CD4-positive, alpha-beta memory T cell (primary cell): ENCODE measurements around the gene RAB26. TPM values are rescaled to one million over a fixed set of nuclear protein-coding genes. Genes with fewer than 3 reads are reported as not detected.

Experiments
- CTCF ChIA-PET: fragments of 350-600 bp; sonication (Branson Sonifier 250); formaldehyde crosslinking; loops from one replicate; lab custom pipeline; 2021; ENCODE audit warnings: inconsistent platforms; ENCODE audit not compliant: partially characterized antibody; lab: Charles Lee
- POLR2A ChIA-PET: fragments of 350-600 bp; sonication (Branson Sonifier 250); formaldehyde crosslinking; loops from one replicate; lab custom pipeline; 2021; ENCODE audit not compliant: partially characterized antibody; lab: Charles Lee
- DNase-seq, 5 donors: peaks; one replicate each; pipeline versions ENCODE4 v3.0.0 to v3.0.0-alpha.2; 2020 to 2022; ENCODE audit warnings: mixed read lengths in 1 of 5
- H3K27ac ChIP-seq: one replicate; pipeline ENCODE4 v1.7.0; 2013; ENCODE audit warnings: low read depth, low read length
- H3K27me3 ChIP-seq: 2 replicates; pipeline ENCODE4 v1.7.0; 2013; ENCODE audit warnings: mild to moderate bottlenecking, low read length, moderate library complexity; ENCODE audit not compliant: insufficient read depth
- H3K36me3 ChIP-seq: 2 replicates; pipeline ENCODE4 v1.7.0; 2013; ENCODE audit warnings: mild to moderate bottlenecking, low read length, moderate library complexity; ENCODE audit not compliant: insufficient read depth
- H3K4me1 ChIP-seq: 2 replicates; pipeline ENCODE4 v1.7.0; 2013; ENCODE audit warnings: mild to moderate bottlenecking, low read length, moderate library complexity; ENCODE audit not compliant: insufficient read depth
- H3K4me3 ChIP-seq, 2 donors: one replicate each; pipeline ENCODE4 v1.7.0; 2013; ENCODE audit warnings: low read length in 2 of 2, mild to moderate bottlenecking in 1 of 2
- H3K9me3 ChIP-seq, 2 donors: one replicate each; pipeline ENCODE4 v1.7.0; 2013; ENCODE audit warnings: low read length in 2 of 2, control low read depth in 1 of 2; ENCODE audit not compliant: control insufficient read depth in 1 of 2
- H3K27ac Mint-ChIP-seq, 7 donors: one replicate each; pipeline ENCODE4 v1.8.0; 2020 to 2021; ENCODE audit warnings: mixed read lengths in 7 of 7, mild to moderate bottlenecking in 6 of 7, inconsistent platforms in 3 of 7, moderate library complexity in 3 of 7
- H3K27me3 Mint-ChIP-seq, 2 donors: one replicate each; pipeline ENCODE4 v1.8.0; 2020 to 2021; ENCODE audit warnings: mixed read lengths in 2 of 2
- H3K36me3 Mint-ChIP-seq, 2 donors: one replicate each; pipeline ENCODE4 v1.8.0; 2020 to 2021; ENCODE audit warnings: mixed read lengths in 2 of 2, inconsistent platforms in 1 of 2, mild to moderate bottlenecking in 1 of 2
- H3K4me1 Mint-ChIP-seq, 4 donors: one replicate each; pipeline ENCODE4 v1.8.0; 2020 to 2021; ENCODE audit warnings: mixed read lengths in 4 of 4, mild to moderate bottlenecking in 1 of 4
- H3K4me3 Mint-ChIP-seq, 8 donors: one replicate each; pipeline ENCODE4 v1.8.0; 2020 to 2021; ENCODE audit warnings: mixed read lengths in 8 of 8, mild to moderate bottlenecking in 7 of 8, moderate library complexity in 6 of 8, inconsistent platforms in 3 of 8
- H3K9me3 Mint-ChIP-seq, 8 donors: one replicate each; pipeline ENCODE4 v1.8.0; 2020 to 2021; ENCODE audit warnings: mixed read lengths in 8 of 8, mild to moderate bottlenecking in 5 of 8, inconsistent platforms in 3 of 8, moderate library complexity in 1 of 8
- intact Hi-C: fragments of 100-400 bp; cut with micrococcal nuclease; formaldehyde crosslinking; loops from one replicate; pipeline ENCODE4 v1.15.1; 2023
- polyA plus RNA-seq, 2 donors: library from polyadenylated mRNA; unstranded; fragments of 300-500 nt; fragmentation: Illumina TruSeq; gene quantifications; one replicate each; pipeline ENCODE4 v1.2.3, GENCODE V29; 2021
- total RNA-seq, 2 experiments: library from RNA; stranded (reverse); gene quantifications; one replicate each; pipeline ENCODE4 v1.2.3, GENCODE V29; 2021

RAB26 gene
- total and polyA plus RNA-seq, 4 experiments from 2014 or later, result 0.44 to 0.77 (median 0.52) TPM; not detected in 1

DNA sequence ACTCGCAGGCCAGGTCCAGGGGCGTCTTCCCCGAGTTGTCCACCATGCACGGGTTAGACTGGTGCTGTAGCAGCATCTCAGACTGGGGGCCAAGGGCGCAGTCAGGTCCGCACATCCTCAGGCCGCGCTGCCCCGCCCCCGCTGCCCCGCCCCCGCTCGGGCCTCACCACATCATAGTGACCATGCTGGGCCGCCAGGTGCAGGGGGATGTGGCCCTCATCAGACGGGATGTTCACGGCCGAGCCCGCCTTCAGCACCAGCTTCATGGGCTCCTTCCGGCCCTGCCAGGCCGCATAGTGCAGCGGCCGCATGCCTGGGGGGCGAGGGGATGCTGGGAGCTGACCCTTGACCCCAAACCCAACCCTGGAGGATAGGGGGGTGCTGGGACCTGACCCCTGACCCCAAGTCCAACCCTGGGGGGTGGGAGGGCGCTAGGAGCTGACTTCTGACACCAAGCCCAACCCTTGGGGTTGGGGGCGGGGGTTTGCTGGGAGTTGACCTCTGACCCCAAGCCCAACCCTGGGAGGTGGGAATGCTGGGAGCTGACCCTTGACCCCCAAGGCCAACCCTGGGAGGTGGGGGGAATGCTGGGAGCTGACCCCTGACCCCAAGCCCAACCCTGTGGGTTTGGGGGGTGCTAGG lies 40.9 kb downstream of the RAB26 start:
- H3K4me3 ChIP-seq, result no peak overlapping the region
- Mint-ChIP-seq H3K4me3 (no peak overlapping the region), H3K4me1 (no peaks in the 10 kb centered on the region), H3K9me3 (no peaks in the 10 kb centered on the region), H3K36me3 (no peaks in the 10 kb centered on the region), H3K27me3 (peaks cover 0 to 3% of the 10 kb centered on the region in 2 donors), H3K27ac (no peak overlapping the region)
- H3K9me3 ChIP-seq, result no peaks in the 10 kb centered on the region
- CTCF ChIA-PET, result no interaction called here
- no peaks in the 10 kb centered on the region for H3K4me1 ChIP-seq
- POLR2A ChIA-PET, result interaction anchor here (1.0 kb wide), 1 partner anchor 34 kb away, joined by 4 read pairs; the partner anchor contains the start of gene TRAF7
- H3K27me3 ChIP-seq, result no peaks in the 10 kb centered on the region
- H3K36me3 ChIP-seq, result no peaks in the 10 kb centered on the region
- no peak for DNase-seq
- H3K27ac ChIP-seq, result no peak overlapping the region
- intact Hi-C loops, result no loop called here

DNA sequence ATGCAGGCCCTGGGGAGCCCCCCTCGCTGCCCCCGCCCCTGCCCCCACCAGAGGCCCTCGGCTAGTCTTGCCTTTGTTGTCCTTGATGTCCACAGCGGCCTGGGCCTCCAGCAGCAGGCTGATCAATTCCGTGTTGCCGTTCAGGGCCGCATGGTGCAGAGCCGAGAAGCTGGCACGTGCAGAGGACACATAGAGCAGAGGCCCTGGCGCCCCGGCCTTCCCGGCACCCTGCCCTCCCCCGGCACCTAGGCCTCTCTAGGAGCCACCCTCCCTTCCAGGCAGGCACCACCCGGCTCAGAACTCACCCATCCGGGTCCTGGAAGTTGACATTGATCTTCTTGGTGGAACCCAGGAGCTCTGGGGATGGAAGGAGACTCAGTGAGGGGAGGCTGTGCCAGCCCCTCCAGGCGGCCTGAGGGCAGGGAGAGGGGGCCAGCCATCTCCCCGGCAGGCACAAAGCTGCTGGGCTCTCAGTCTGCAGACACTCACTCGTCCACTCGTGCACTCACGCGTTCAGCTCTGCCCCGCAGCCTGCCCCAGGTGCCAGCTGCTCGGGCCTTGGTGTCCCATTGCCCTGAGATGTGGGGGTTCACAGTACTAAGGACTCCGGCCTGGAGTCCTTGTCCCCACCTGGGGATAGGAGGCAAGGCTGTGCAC lies 41.7 kb downstream of the RAB26 start:
- H3K4me1 ChIP-seq, result peaks cover 3% of the 10 kb centered on the region
- no peak overlapping the region for H3K27ac Mint-ChIP-seq
- H3K36me3 Mint-ChIP-seq, result no peaks in the 10 kb centered on the region
- peaks cover 2 to 6% (median 4%) of the 10 kb centered on the region in 4 donors for H3K4me1 Mint-ChIP-seq
- H3K27ac ChIP-seq, result no peak overlapping the region
- CTCF ChIA-PET, result no interaction called here
- H3K9me3 ChIP-seq, result no peaks in the 10 kb centered on the region
- peaks cover 3 to 8% of the 10 kb centered on the region in 2 donors for H3K27me3 Mint-ChIP-seq
- no peak overlapping the region for H3K4me3 Mint-ChIP-seq
- no peaks in the 10 kb centered on the region for H3K36me3 ChIP-seq
- no peak overlapping the region for H3K4me3 ChIP-seq
- intact Hi-C loops, result no loop called here
- POLR2A ChIA-PET, result interaction anchor here (1.0 kb wide), 1 partner anchor 35 kb away, joined by 3 read pairs; no protein-coding TSS in a partner anchor
- DNase-seq, result no peak
- no peaks in the 10 kb centered on the region for H3K9me3 Mint-ChIP-seq
- H3K27me3 ChIP-seq, result peaks cover 7% of the 10 kb centered on the region

GRCh38 chr16:2190659-2191445 lies 42.4 kb downstream of the RAB26 start:
- no peak overlapping the region for H3K27ac Mint-ChIP-seq
- Histone ChIP-seq H3K27me3 (peaks cover 10% of the 10 kb centered on the region), H3K4me1 (peaks cover 10% of the 10 kb centered on the region), H3K36me3 (no peaks in the 10 kb centered on the region), H3K27ac (no peak overlapping the region), H3K4me3 (no peak overlapping the region), H3K9me3 (no peaks in the 10 kb centered on the region)
- H3K4me3 Mint-ChIP-seq, result no peak overlapping the region
- no peaks in the 10 kb centered on the region for H3K36me3 Mint-ChIP-seq
- ChIA-PET CTCF (no interaction called here), POLR2A (interaction anchor here (1.0 kb wide), 1 partner anchor 36 kb away, joined by 3 read pairs; no protein-coding TSS in a partner anchor)
- H3K9me3 Mint-ChIP-seq, result no peaks in the 10 kb centered on the region
- intact Hi-C loops, result no loop called here
- peaks cover 2 to 7% (median 4%) of the 10 kb centered on the region in 4 donors for H3K4me1 Mint-ChIP-seq
- DNase-seq, result no peak
- H3K27me3 Mint-ChIP-seq, result peaks cover 3 to 8% of the 10 kb centered on the region in 2 donors

DNA sequence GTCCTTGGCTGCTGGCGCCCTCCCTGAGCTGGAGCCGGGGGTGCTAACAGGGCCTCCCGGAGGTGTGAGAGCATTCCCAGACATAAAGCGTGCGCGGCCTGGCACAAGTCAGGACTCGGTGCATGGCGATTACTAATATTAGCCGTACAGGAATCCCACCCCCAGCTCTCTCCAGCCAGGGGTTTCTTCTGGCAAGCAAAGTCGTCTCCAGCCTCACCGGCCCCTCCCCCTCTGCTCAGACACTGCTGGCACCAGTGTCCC lies 43.0 kb downstream of the RAB26 start:
- Histone ChIP-seq H3K9me3 (no peaks in the 10 kb centered on the region), H3K27ac (no peak overlapping the region), H3K4me3 (no peak overlapping the region), H3K27me3 (peaks cover 10% of the 10 kb centered on the region), H3K4me1 (peaks cover 11% of the 10 kb centered on the region), H3K36me3 (no peaks in the 10 kb centered on the region)
- ChIA-PET POLR2A (interaction anchor here (1.0 kb wide), 1 partner anchor 36 kb away, joined by 3 read pairs; no protein-coding TSS in a partner anchor), CTCF (no interaction called here)
- peaks cover 3 to 8% of the 10 kb centered on the region in 2 donors for H3K27me3 Mint-ChIP-seq
- intact Hi-C loops, result no loop called here
- H3K4me3 Mint-ChIP-seq, result no peak overlapping the region
- H3K4me1 Mint-ChIP-seq, result peaks cover 2 to 7% (median 4%) of the 10 kb centered on the region in 4 donors
- no peaks in the 10 kb centered on the region for H3K9me3 Mint-ChIP-seq
- no peak for DNase-seq
- H3K36me3 Mint-ChIP-seq, result no peaks in the 10 kb centered on the region
- H3K27ac Mint-ChIP-seq, result no peak overlapping the region

GRCh38 chr16:2194166-2194834 lies 45.9 kb downstream of the RAB26 start:
- H3K4me1 Mint-ChIP-seq, result peaks cover 2 to 13% (median 7%) of the 10 kb centered on the region in 4 donors
- H3K27ac Mint-ChIP-seq, result peak overlapping the region in 1 of 7 donors; percentile 55
- no peaks in the 10 kb centered on the region for H3K9me3 Mint-ChIP-seq
- H3K27me3 Mint-ChIP-seq, result peaks cover 15 to 19% of the 10 kb centered on the region in 2 donors
- Histone ChIP-seq H3K27ac (no peak overlapping the region), H3K4me3 (no peak overlapping the region), H3K36me3 (no peaks in the 10 kb centered on the region), H3K4me1 (peaks cover 11% of the 10 kb centered on the region), H3K27me3 (peaks cover 30% of the 10 kb centered on the region), H3K9me3 (no peaks in the 10 kb centered on the region)
- no peaks in the 10 kb centered on the region for H3K36me3 Mint-ChIP-seq
- no peak for DNase-seq
- intact Hi-C loops, result loop anchor here (2.0 kb wide), 1 partner anchor 75 kb away; the partner anchor contains the start of gene RNPS1
- ChIA-PET POLR2A (interaction anchor here (1.0 to 3.6 kb wide), 7 partner anchors 11 to 307 kb away, joined by 3 to 29 read pairs (median 9); partner anchors contain the start of genes ECI1, MLST8, PGP and TEDC2), CTCF (interaction anchor here (0.7 to 3.3 kb wide), 21 partner anchors 22 to 308 kb away, joined by 3 to 42 read pairs (median 5); partner anchors contain the start of genes ABCA3, ECI1 and TEDC2)
- H3K4me3 Mint-ChIP-seq, result peak overlapping the region in 1 of 8 donors; percentile 80

GRCh38 chr16:2194852-2195321 lies 46.5 kb downstream of the RAB26 start:
- Mint-ChIP-seq H3K9me3 (no peaks in the 10 kb centered on the region), H3K36me3 (no peaks in the 10 kb centered on the region), H3K4me1 (peaks cover 2 to 13% (median 7%) of the 10 kb centered on the region in 4 donors), H3K27ac (peak overlapping the region in 1 of 7 donors; percentile 55), H3K4me3 (peak overlapping the region in 4 of 8 donors; percentile 49 to 80 (median 64)), H3K27me3 (peaks cover 15 to 19% of the 10 kb centered on the region in 2 donors)
- Histone ChIP-seq H3K4me3 (no peak overlapping the region), H3K27ac (no peak overlapping the region), H3K9me3 (no peaks in the 10 kb centered on the region), H3K4me1 (peaks cover 11% of the 10 kb centered on the region), H3K27me3 (peaks cover 30% of the 10 kb centered on the region), H3K36me3 (no peaks in the 10 kb centered on the region)
- DNase-seq, result peak; percentile 55 to 61 (median 57)
- POLR2A ChIA-PET, result interaction anchor here (1.0 to 3.6 kb wide), 7 partner anchors 10 to 306 kb away, joined by 3 to 29 read pairs (median 9); partner anchors contain the start of genes ECI1, MLST8, PGP and TEDC2
- intact Hi-C loops, result loop anchor here (1.0 to 2.0 kb wide), 5 partner anchors 39 to 292 kb away; partner anchors contain the start of genes ABCA3, ECI1 and RNPS1
- CTCF ChIA-PET, result interaction anchor here (0.7 to 3.3 kb wide), 21 partner anchors 21 to 307 kb away, joined by 3 to 42 read pairs (median 5); partner anchors contain the start of genes ABCA3, ECI1 and TEDC2
